GM12873 (cell line): ENCODE measurements around the gene SORCS1.

Source experiments
- TF ChIP-seq, protein P1 (sequence below): IDR thresholded peaks from 2 replicates; pipeline ENCODE4 v1.5.1; 2012; ENCODE audit warnings: low read depth, mild to moderate bottlenecking, moderate library complexity, low read length, control low read depth; ENCODE audit not compliant: insufficient read depth; ENCODE audit errors: missing control alignments

The SORCS1 gene

DNA sequence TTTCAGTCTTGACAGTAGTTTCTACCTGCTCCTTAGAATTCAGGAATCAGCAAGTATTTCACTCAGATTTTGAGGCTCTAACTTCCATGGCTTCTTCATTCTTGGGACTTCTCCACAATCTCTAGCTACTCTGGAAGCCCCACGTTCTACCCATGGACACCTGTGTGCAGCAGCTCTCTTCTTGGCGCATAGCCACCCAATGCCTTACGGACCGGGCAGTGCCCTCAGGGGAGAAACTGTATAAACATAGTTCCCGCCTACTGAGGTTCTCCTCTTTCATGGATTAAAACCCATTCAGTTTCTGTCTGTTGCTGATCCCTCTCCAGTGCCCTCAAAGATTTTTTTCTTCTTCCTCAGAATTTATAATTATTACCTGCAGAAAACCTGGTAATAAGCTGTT, 177.1 kb downstream of the SORCS1 start:
- TF ChIP-seq, protein P1, sequence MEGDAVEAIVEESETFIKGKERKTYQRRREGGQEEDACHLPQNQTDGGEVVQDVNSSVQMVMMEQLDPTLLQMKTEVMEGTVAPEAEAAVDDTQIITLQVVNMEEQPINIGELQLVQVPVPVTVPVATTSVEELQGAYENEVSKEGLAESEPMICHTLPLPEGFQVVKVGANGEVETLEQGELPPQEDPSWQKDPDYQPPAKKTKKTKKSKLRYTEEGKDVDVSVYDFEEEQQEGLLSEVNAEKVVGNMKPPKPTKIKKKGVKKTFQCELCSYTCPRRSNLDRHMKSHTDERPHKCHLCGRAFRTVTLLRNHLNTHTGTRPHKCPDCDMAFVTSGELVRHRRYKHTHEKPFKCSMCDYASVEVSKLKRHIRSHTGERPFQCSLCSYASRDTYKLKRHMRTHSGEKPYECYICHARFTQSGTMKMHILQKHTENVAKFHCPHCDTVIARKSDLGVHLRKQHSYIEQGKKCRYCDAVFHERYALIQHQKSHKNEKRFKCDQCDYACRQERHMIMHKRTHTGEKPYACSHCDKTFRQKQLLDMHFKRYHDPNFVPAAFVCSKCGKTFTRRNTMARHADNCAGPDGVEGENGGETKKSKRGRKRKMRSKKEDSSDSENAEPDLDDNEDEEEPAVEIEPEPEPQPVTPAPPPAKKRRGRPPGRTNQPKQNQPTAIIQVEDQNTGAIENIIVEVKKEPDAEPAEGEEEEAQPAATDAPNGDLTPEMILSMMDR = no peak

- TF ChIP-seq, protein P1 = no peak
Observed at GRCh38 chr10:106982268-106982667, 182.2 kb downstream of the SORCS1 start.

DNA sequence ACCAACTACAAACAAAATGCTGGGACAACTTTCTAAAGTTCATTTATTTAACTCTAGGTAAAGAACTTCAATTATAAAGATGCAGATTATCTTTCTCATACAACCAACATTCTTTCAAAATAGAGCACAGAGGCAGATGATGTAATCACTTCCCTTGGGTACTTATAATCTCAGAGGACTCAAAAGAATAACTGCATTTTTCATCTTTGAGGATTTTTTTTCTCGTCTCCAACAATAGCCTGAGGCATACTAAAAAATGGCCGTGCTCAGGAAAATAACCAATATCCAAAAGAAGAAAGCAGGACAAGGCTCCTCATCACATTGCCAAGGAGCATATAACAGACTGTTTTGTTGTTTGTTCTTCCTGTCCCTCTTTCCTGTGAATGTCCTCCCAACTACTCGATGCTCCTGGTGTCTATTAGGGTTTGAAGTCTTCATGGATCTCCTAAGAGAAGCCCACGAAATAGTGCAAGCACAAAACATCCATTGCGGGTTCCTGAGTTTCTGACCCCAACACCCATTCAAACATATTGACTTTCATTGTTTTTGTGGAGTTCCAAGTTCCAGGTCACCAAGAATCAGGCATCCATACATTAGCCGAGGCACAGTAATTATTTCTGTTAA, 182.9 kb downstream of the SORCS1 start:
- TF ChIP-seq, protein P1 = no peak

DNA sequence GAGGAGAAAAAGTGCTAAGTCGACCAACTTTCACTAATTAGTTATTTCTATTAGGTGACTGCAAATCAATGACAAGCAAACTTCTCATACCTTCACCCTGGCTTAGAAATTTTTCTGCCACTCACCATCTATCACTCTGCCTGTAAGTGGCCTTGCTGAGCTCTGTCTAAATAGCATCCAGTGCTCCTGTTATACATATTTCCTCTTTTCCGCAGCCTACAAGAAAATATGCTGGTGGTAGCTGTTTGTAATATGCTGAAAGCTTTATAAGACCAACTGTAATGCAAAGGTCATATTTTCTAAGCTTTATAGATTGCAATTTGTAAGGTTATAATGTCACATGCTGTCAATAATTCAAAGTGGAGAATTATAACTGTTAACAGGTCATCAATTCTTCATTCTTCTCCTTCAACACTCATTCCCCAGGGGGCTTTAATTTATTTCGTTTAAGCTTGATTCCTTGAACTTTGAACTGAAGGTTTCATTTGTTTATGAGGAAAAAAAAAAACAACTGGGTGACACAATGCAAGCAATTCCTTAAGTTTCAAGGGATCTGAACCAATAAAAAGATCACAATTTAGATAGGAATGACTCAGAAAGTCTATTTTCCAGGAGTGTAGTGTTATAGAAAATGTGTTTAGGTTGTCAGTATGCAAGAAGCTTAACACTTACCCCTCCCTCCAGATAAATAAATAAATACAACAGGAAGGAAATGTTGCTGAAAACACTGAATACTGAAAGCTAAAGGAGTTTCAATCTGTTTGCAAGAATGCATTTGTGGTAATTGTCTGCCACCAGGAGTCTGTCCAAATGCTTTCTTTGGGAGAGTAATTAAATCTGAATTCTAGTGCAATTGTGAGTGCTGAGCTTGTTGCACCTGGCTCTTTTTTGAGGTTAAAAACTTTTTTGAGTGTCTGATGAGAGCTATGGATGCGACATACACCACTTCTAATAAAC, 183.7 kb downstream of the SORCS1 start:
- TF ChIP-seq, protein P1 = peak; percentile 38

GRCh38 chr10:106978756-106979155, 185.8 kb downstream of the SORCS1 start:
- TF ChIP-seq, protein P1 = no peak

DNA sequence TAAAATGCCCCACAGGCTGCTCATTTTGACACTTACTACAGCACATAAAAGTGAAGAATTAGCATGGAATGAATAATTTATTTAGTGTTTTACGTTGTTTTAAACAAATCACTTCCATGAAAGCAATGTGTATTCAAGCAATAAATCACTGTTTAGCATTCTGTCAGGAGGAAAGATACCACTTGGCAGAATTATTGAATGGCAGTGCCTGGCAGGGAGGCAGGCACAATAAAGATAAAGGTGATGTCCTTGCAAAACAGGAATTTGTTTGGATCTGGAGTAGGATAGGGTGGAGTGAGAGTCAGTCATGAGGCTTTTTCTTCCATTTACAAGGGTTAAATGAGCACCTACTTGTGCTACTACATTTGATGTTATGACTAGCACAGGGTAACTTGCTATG, 190.8 kb downstream of the SORCS1 start:
- TF ChIP-seq, protein P1 = no peak

DNA sequence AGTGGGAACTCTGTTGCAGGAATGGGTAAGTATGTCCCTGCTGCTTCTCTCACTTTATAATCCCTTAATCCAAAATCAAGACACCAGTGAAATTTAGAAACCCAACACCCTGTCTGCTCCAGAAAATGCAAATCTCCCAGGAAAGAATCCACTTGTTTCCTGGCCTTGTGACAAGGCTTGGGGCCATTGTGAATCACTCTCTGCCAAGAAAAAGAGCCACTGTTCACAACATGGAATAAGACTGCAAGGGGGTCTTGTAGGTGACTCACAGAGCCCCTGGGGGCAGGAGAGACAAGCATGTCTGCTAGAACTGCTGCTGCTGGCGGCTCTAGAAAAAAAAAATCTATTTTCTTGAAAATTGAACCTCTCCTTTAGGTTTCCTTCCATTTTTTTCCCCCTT, 191.2 kb downstream of the SORCS1 start:
- TF ChIP-seq, protein P1 = no peak
